ENCODE results near the gene ENAH.
A peak's percentile ranks its signal among the peaks of the same experiment; 100 is the strongest.
"Not testable (repeated sequence)": the region's sequence is repeated elsewhere in the genome, so short reads cannot be mapped to it uniquely, and the experiment has no call there.

Gene ENAH

DNA sequence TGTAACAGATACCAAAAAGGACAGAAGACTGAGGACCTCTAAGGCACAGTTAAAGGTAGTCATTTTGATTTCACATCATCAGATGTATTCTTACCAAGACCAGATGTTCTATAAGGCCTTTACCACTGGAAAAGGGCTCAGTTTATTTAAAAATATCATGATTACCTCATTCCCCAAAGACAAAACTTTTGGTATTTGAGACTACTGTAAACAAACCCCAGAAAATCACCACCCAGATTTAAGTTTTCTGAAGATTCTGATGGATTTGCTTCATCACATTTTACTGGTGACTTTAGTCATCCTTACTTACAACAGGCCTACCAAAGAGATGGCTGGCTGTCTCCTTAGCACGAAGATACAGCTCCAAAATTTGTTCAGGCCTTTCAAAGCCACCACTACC is 8.3 kb downstream of the ENAH start:
- no peak for DNase-seq (ENCODE audit: low spot score)

DNA sequence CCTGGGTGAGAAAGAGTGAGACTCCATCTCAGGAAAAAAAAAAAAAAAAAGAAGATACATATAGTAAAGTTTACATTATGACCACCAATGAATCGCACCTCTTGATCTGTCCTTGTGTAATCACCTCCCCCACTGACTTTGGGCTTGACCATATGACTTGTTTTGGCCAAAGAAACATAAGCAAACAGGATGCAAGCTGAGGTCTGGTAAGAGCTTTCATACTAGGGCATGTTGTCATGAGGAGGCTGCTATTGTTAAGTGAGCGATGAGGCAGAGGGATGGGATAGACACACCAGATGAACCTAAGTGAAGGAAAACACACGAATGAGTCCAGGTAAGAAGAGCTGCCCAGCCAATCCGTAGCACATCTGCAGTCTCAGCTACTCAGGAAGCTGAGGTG is 10.7 kb downstream of the ENAH start:
- DNase-seq (ENCODE audit: low spot score), result no peak

DNA sequence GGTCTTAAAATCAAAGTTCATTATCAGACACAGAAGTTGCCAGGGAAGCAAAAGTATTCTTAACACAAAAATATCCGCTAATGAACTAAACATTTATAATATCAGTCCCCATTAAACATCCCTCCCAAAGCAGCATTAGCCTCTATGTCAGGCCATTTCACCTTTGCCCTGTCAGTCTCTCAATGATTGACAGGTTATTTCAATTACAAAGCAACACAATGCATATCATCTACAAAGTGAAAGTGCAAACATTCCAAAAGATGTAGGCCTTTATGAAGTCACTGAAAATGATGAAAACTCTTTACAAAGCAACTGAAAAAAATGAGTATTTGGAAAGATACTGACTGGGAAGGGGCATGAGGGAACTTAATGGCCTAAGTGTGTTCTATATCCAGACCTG is 14.1 kb downstream of the ENAH start:
- DNase-seq (ENCODE audit: low spot score), result no peak

DNA sequence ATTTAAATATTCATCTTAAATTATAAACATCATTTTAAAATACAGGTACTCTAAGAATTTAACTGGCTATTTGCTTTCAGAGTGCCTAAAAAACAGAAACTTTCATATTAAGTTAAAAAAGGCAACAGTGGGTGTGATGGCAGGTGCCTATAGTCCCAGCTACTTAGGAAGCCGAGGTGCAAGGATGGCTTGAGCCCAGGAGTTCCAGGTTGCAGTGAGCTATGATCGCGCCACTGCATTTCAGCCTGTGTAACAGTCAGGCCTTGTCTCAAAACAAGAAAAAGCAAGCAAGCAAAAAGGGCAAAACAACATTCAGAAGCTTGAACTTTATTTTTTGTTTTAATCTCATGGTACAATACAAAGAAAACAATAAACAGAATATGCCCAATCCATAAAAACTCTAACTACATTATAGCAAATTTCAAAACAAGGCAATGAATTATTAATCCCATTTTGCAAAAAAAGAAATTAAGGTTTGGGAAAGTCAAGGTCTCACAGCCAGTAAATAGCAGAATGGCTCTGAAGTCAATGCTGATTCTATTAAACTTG is 15.2 kb downstream of the ENAH start:
- DNase-seq (ENCODE audit: low spot score), result no peak

DNA sequence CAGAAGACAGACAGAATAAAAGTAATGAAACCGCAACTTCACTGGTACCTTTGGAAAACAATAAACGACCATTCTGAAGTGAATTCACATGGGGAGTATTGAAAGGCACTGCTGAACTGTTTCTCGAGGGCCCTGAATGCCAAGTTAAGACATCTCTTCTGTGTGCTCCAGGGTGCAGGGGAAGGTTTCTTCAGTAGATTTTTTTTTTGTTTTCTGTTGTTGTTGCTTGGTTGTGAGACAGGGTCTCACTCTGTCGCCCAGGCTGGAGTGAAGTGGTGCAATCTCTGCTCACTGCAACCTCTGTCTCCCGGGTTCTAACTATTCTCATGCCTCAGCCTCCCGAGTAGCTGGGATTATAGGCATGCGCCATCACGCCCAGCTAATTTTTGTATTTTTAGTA is 15.9 kb downstream of the ENAH start:
- not testable (repeated sequence) for DNase-seq (ENCODE audit: low spot score)

DNA sequence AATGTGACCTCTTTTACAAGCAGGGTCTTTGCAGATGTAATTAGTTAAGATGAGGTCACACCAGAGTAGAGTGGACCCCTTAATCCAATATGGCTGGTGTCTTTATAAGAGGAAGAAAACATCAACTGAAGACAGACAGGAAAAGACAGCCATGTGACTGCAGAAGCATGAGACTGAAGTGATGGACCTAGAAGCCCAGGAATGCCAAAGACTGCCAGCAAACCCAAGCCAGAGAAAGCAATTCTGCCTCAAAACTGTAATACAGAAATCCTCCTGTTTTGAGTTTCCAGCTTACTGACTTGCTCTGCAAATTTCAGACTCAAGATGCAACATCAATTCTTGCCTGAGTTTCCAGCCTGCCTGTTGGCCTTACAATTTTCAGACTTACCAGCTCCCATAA is 17.3 kb downstream of the ENAH start:
- no peak for DNase-seq (ENCODE audit: low spot score)

DNA sequence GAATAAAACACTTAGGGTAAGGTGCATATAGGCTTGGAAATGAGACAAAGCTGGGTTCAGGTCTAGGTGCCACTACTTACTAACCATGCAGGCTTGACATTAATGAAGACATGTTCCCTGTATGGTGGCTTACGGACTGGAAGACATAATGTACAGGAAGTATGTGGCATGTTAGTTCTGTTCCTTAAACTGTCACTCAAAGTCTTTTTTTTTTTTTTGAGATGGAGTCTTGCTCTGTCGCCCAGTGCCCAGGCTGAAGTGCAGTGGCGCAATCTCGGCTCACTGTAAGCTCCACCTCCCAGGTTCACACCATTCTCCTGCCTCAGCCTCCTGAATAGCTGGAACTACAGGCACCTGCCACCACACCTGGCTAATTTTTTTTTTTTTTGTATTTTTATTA is 20.1 kb downstream of the ENAH start:
- DNase-seq (ENCODE audit: low spot score), result not testable (repeated sequence)

DNA sequence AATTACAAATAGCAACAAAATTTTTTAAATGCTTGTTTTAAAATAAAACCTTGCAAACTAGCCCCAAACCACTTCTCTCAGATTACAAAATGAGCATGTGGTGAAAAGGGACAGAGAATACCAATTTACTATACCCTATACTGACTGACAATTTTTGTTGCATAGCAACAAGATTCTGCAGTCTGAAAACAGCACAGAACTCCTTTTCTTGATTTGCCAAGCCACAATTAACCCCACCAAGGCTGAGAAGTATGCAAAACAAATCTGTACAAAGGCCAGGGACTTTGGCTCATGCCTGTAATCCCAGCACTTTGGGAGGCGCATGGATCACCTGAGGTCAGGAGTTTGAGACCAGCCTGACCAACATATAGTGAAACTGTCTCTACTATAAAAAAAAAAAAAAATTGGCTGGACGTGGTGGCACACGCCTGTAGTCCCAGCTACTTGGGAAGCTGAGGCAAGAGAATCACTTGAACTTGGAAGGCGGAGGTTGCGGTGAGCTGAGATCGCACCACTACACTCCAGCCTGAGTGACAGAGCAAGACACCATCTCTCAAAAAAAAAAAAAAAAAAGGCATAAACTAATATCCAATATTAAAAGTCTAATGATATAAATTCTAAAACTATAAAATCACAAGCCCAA is 21.8 kb downstream of the ENAH start:
- DNase-seq (ENCODE audit: low spot score), result no peak

DNA sequence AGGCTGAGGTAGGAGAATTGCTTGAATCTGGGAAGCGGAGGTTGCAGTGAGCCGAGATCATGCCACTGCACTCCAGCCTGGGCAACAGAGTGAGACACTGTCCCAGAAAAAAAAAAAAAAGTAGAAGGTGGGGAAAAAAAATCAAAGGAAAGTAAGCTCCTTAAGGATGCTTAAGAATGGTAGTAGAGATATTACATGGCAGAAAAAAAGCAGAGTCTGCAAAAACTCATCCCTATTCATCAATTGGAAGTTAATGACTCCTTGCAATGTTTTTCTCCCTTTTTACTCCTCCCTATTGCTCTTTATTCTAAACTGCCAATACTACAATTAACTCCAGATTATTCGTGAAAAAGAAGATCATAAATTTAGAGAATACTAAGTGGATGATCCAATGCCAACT is 23.4 kb downstream of the ENAH start:
- DNase-seq (ENCODE audit: low spot score), result no peak

DNA sequence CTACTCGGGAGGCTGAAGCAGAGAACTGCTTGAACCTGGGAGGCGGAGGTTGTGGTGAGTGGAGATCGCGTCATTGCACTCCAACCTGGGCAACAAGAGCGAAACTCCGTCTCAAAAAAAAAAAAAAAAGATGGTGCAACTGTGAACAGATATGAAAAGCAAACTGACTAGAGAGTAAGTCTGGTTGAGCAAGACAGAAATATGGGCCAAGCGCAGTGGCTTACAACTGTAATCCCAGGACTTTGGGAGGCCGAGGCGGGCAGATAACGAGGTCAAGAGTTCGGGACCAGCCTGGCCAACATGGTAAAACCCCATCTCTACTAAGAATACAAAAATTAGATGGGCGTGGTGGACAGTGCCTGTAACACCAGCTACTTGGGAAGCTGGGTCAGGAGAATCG is 24.1 kb downstream of the ENAH start:
- not testable (repeated sequence) for DNase-seq (ENCODE audit: low spot score)

DNA sequence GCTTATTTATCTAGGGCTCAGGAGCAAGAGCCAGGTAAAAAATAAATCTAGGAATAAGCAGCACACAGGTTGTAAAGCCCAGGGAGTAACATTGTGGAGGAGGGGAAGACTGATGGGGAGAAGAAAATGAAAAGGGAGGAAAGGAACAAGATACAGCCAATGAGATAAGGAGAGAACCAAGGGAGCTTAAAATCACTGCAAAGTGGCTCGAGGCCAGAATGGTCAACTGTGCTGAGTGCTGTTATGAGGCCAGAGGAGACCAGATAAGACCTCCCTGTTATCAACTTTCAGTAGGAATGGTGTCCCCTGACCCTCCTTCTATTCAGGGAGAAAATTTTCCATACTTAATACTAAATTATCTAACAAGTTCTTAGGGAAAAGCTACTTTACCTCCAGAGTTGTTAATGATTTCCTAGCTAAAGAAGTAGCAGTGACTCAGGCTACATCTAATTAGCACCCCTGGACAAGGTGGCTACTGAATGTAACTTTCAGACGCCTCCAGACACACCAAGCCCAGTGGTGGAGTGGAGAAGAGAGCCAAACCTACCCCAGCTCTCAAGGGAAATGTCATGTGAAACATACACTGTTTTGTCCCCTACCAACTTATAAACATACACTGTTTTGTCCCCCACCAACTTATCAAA is 25.5 kb downstream of the ENAH start:
- no peak for DNase-seq (ENCODE audit: low spot score)

DNA sequence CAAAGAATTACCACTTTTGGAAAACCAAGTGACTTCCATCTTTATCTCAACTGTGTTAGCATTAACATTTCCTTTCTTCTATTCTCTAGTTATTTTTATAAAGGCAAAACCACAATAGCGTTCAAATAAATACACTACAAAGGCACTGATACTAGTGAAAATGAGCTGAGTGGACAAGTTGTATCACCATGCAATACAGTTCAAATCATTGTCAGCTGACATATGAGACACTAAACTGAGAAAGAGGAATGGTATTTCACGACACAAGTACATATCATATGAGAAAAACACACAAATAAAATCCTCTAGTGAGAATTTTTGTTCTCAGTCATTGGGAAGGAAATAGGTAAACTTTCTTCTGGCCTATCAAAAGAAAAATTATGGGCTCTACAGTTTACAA is 26.2 kb downstream of the ENAH start:
- DNase-seq (ENCODE audit: low spot score), result no peak

DNA sequence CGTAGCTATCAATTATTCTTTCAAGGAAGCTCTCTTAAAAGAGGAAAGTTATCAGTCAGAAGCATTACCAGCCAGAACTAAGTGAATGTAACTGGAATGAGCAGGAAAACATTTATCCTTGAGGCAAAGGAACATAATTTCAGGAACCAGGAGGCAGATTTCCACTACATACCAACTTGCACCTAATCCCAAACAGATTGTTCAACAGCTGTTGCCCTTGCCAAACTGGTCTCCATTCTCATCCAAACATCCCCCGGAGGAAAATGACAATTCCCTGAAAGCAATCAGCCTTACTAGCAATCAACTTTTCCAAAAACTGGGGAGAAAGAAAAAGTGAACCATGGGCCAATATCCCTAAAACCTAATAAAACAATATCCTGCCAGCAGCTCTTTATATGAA is 35.0 kb downstream of the ENAH start:
- DNase-seq (ENCODE audit: low spot score), result no peak

DNA sequence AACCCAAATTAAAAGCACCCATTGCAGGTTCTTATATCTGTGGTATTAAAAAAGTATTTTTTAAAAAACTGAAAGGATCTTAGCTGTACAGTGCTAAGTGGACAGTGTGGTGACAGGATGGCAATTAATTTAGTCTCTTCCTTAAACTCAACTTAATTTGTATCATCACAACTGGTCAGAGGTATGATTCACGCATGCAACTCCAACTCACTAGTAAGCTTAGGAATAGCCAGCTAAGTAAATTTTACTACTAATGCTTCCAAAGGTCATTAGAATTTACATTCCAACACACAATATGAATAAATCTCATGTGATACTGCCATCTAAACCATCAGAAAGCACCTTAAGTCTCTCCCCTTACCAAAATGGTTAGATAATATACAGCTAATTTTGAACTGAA is 35.4 kb downstream of the ENAH start:
- no peak for DNase-seq (ENCODE audit: low spot score)

DNA sequence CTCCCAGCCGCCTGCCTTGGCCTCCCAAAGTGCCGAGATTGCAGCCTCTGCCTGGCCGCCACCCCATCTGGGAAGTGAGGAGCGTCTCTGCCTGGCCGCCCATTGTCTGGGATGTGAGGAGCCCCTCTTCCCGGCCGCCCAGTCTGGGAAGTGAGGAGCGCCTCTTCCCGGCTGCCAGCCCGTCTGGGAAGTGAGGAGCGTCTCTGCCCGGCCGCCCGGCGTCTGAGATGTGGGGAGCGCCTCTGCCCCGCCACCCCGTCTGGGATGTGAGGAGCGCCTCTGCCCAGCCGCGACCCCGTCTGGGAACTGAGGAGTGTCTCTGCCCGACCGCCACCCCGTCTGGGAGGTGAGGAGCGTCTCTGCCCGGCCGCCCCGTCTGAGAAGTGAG is 37.5 kb downstream of the ENAH start:
- DNase-seq (ENCODE audit: low spot score), result not testable (repeated sequence)

DNA sequence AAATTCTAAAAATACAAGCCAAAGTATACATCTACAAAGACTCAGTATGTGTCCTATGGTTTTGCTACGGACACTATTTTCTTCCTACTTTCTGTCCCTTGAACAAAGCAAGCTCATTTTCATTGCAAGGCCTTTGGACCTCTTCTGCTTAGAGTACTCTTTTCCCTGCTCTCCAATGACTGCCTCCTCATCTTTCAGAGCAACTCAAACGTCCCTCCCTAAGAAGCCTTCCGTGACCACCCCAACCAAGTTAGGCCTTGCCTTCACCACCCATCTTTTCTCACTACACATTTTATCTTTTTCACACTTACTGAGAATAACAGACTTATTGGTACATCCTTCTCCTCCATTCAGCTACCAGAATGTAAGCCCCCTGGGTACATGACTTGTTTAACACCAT is 39.9 kb downstream of the ENAH start:
- no peak for DNase-seq (ENCODE audit: low spot score)

DNA sequence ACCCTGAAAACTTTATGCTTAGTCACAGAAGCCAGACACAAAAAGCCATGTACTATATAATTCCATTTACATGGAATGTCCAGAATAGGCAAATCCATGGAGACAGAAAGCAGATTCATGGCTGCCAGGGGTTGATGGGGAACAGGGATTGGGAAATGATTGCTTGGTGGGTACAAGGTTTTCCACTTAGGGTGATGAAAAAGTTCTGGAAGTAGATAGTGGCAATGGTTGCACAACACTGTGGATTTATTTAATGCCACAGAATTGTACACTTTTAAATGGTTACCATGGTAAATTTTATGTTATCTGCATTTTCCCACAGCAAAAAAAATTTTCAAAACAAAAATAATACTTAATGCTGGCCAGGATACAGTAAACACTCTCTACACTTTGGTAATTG is 40.6 kb downstream of the ENAH start:
- DNase-seq (ENCODE audit: low spot score), result no peak

DNA sequence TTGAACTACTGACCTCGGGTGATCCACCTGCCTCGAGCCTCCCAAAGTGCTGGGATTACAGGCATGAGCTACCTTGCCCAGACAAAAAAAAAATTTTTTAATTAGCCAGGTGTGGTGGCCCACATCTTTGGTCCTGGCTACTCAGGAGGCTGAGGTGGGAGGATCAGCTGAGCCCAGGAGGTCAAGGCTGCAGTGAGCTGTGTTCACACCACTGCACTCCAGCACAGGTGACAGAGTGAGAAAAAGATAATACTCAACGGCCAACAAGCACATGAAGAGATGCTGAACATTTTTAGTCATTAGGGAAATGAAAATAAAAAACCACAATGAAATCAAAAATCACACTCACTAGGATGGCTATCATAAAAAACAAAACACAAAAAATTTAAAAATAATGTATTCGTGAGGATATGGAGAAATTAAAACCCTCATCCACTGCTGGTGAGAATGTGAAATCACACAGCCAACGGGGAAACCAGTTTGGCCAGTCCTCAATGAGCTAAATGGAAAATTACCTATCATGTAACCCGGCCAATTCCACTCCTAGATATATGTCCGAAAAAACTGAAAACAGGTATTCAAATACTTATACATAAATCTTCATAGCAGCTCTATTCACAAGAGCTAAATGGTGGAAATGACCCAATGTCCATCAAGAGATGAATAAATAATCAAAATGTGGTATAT is 41.2 kb downstream of the ENAH start:
- no peak for DNase-seq (ENCODE audit: low spot score)

DNA sequence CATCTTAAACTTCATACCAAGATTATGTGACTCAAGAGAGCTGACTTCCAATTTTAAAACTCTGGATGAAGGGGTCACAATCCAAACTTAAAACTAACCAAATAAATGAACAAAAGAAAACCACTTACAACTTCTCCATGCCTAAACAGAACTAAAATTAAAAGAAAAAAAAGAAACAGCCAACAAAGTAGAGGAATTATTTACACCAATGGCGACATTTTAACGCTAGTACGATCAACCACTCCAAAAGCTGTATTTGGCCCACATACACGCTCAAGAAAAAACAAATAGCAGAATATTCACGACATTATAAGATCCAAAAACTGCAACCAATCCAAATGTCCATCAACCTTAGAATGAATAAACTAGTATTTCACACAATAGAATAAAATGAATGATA is 42.4 kb downstream of the ENAH start:
- DNase-seq (ENCODE audit: low spot score), result no peak

DNA sequence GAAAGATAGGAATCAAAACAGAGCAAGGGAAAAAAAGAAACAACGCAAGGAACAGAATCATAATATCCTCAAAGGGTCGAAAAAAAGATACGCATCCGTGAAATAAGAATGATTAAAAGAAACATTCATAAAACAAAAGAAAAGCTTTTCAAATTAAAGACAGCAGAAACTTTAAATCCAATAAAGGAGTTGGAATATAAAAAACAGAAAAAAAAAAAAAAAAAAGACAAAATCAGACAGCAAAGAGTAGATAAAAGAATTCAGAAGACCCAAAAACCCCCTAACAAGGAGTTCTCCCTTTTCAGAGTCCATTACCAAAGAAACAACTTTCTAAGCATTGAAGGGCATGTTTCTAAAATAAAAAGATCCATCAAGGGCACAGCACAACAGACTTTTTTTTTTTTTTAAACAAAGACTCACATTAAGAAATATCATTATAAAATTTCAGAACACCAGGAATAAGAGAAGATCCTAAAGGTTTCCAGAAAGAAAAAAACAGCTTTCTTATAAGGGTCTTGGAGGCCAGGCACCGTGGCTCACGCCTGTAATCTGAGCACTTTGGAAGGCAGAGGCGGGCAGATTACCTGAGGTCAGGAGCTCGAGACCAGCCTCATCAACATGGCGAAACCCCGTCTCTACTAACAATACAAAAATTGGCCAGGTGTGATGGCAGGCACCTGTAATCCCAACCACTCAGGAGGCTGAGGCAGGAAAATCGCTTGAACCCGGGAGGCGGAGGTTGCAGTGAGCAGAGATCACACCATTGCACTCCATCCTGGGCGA is 44.7 kb downstream of the ENAH start:
- DNase-seq (ENCODE audit: low spot score), result no peak

DNA sequence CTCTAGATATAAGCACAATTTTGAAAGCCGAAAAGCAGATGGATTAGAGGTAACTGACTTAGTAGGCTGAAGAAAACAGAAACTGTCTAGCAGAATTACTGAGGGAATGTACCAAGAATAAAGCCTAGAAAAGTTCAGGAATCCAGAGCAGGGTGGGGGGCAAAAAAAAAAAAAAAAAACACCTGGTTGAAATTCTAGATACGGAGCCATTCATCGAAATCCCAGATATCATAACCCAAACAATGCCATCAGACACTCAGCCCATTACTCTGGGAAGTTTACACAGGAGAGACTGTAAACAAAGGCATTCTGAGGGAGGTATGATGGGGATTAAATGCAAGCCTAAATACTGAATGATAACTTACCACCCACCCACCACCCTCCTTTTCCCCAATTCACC is 45.6 kb downstream of the ENAH start:
- DNase-seq (ENCODE audit: low spot score), result no peak

DNA sequence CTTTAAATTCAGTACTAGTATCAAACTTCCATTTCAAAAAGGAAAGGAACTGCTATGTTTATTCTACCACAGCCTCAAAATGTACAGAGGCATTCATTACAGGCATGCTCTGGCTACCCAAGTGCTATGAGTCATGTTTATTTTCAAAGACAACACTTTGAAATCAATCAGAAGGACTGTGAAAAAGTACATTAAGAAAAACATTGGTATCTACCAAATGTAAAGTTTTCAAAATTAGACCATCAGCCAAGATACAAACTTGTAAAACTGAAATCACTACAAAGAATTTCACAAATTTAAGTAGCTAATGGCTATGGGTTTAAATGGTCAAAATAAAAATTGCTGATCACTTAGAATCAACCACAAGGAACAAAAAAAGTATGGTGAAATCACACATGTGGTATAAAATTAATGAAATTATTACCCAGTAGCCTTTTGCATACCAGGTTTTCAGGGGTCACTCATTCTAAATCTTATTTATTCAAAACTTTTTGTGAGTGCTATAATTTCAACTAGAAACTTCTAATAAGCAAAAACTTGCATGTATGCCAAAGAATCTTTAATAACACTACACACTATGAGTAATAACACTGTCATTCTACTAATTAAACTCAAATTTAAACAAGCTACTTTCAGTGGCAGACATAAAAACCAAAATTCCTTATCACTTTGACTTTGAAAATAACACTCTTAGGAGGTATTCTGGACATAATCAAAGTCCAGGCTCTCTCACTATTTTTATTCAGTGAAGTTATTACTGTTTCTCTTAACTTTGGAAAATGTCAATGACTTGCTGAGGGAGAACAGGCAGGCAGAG is 49.2 kb downstream of the ENAH start:
- peak; percentile 46 for DNase-seq (ENCODE audit: low spot score)

Data from SW480 (cell line).